ELR (cell line): Measurements from ENCODE around the gene ADGRA1.

Experiments used
- DNase-seq: peaks from one replicate; pipeline ENCODE4 v3.0.0-alpha.2; 2015; ENCODE audit warnings: low read depth

Gene ADGRA1

DNA sequence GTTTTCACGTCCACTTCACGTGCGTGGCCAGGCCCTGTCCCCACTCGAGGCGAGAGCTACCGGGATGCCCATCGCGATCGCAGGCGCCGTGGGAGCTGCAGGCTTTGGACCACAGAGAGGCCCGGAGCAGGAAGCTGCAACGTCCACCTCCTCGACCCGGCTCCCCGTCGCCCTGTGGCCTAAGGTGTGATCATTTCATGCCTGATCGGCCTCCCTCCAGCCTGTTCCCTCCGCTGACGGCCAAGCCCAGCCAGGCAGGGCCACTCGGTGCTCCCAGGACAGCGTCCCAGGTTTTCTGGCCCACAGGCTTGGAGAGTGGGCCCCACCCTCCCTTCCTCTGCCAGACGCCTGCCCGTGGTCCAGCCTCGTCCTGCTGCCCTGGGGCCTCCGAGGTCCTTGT is 91.9 kb downstream of the ADGRA1 start:
- no peak for DNase-seq

- DNase-seq, result no peak
Observed at GRCh38 chr10:133180192-133180964, 92.7 kb downstream of the ADGRA1 start.

- no peak for DNase-seq
Observed at GRCh38 chr10:133180965-133181639, 93.4 kb downstream of the ADGRA1 start.
